Measurements from ENCODE around the gene LSR. TPM values are rescaled to one million over a fixed set of nuclear protein-coding genes. Genes with fewer than 3 reads are reported as not detected.

The LSR gene
- total RNA-seq, 4 donors from 2014 or later, result 36.5 to 85.3 (median 61.8) TPM

DNA sequence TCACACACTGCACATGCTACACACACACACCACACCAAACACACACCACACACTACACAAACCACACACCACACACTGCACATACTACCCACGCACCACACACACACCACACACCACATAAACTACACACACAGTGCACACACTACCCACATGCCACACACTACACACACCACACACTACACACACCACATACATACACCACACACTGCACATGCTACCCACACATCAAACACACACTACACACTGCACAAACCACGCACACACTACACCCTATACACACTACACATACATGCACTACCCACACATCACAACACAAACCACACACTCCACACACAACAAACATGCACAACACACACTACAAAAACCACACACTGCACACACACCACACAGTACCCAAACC, 49.1 kb downstream of the LSR start:
- H3K4me1 ChIP-seq, result no peaks in the 10 kb centered on the region
- H3K27me3 ChIP-seq, result no peaks in the 10 kb centered on the region
- TF ChIP-seq, protein P1, sequence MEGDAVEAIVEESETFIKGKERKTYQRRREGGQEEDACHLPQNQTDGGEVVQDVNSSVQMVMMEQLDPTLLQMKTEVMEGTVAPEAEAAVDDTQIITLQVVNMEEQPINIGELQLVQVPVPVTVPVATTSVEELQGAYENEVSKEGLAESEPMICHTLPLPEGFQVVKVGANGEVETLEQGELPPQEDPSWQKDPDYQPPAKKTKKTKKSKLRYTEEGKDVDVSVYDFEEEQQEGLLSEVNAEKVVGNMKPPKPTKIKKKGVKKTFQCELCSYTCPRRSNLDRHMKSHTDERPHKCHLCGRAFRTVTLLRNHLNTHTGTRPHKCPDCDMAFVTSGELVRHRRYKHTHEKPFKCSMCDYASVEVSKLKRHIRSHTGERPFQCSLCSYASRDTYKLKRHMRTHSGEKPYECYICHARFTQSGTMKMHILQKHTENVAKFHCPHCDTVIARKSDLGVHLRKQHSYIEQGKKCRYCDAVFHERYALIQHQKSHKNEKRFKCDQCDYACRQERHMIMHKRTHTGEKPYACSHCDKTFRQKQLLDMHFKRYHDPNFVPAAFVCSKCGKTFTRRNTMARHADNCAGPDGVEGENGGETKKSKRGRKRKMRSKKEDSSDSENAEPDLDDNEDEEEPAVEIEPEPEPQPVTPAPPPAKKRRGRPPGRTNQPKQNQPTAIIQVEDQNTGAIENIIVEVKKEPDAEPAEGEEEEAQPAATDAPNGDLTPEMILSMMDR (IDR thresholded peaks at IDR 0.05), result no peak

DNA sequence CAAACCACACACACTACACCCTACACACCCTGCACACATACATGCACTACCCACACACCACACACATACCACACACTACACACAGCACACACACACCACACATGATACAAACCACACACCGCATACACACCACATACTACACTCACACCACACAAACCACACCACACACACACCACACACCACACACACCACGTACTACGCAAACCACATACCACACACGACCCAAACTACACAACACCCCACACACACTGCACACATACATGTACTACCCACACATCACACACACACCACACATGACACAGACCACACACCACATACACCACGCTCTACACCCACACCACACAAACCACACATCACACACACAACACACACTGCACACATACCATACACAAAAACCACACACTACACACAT, 49.8 kb downstream of the LSR start:
- H3K4me3 ChIP-seq (replicated peaks in 1 of 3), result no peak overlapping the region
- TF ChIP-seq, protein P1 (IDR thresholded peaks at IDR 0.05), result no peak
- no peak for TF ChIP-seq POLR2A (IDR thresholded peaks at IDR 0.05)
- no peak for DNase-seq
- no peaks in the 10 kb centered on the region for H3K4me1 ChIP-seq
- H3K36me3 ChIP-seq, result no peaks in the 10 kb centered on the region
- 95% methylated on average over 5 of the region's 5 CpGs for WGBS, 2 donors
- H3K27me3 ChIP-seq, result no peaks in the 10 kb centered on the region
- intact Hi-C loops (cut with DNase I), result no loop called here
- no peaks in the 10 kb centered on the region for H3K9me3 ChIP-seq
- H3K27ac ChIP-seq, result no peak overlapping the region

More for the DNA sequence above, 49.1 kb downstream of the LSR start:
- Histone ChIP-seq H3K27ac (no peak overlapping the region), H3K36me3 (no peaks in the 10 kb centered on the region), H3K9me3 (no peaks in the 10 kb centered on the region), H3K4me3 (replicated peaks in 1 of 3) (no peak overlapping the region)
- no peak for DNase-seq
- WGBS, 2 donors, result 93 to 97% methylated on average over 2 of the region's 2 CpGs
- intact Hi-C loops (cut with DNase I), result no loop called here

DNA sequence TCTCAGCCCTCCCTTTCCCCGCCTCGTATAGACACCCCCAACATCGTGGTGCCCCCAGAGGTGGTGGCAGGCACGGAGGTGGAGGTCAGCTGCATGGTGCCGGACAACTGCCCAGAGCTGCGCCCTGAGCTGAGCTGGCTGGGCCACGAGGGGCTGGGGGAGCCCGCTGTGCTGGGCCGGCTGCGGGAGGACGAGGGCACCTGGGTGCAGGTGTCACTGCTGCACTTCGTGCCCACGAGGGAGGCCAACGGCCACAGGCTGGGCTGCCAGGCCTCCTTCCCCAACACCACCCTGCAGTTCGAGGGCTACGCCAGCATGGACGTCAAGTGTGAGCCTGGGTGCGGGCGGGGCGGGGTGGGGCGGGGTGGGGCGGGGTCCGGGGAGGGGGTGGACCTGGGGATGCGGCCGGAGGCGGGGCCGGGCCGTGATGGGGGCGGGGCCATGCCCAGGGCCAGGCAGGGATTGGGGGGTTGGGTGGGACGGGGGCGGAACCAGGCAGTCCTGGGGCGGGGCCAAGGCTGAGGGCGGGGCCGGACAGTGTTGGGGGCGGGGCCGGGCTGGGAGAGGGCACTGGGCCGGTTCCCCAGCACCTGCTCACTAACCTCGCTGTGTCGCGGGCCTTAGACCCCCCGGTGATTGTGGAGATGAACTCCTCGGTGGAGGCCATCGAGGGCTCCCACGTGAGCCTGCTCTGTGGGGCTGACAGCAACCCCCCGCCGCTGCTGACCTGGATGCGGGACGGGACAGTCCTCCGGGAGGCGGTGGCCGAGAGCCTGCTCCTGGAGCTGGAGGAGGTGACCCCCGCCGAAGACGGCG, 50.9 kb downstream of the LSR start:
- 75 to 84% methylated on average over 4 to 15 of the region's 55 CpGs for WGBS, 2 donors
- DNase-seq, result no peak
- no peaks in the 10 kb centered on the region for H3K27me3 ChIP-seq

DNA sequence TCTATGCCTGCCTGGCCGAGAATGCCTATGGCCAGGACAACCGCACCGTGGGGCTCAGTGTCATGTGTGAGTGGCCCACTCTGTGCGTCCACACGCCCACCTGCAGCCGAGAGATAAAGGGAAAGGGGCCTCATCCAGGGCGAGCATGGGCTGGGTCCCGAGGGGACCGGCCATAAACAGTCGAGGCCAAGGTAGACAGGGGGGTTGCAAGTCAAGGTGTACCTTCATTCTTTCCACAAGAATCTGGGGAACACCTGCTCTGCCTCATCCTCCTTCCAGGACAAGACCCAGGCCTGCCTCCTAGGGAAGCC, 51.5 kb downstream of the LSR start:
- DNase-seq, result no peak
- intact Hi-C loops (cut with DNase I), result no loop called here
- no peaks in the 10 kb centered on the region for H3K4me1 ChIP-seq
- no peaks in the 10 kb centered on the region for H3K9me3 ChIP-seq
- no peaks in the 10 kb centered on the region for H3K27me3 ChIP-seq
- no peaks in the 10 kb centered on the region for H3K36me3 ChIP-seq
- no peak overlapping the region for H3K27ac ChIP-seq
- TF ChIP-seq, protein P1 (IDR thresholded peaks at IDR 0.05), result no peak
- TF ChIP-seq POLR2A (IDR thresholded peaks at IDR 0.05), result no peak
- 90% methylated on average over 10 of the region's 10 CpGs; no CpG with 5 or more reads in 1 of the 2 donors for WGBS, 2 donors
- no peak overlapping the region for H3K4me3 ChIP-seq (replicated peaks in 1 of 3)

More for the DNA sequence above, 50.9 kb downstream of the LSR start:
- no peaks in the 10 kb centered on the region for H3K9me3 ChIP-seq
- intact Hi-C loops (cut with DNase I), result no loop called here
- no peak overlapping the region for H3K27ac ChIP-seq
- no peaks in the 10 kb centered on the region for H3K4me1 ChIP-seq
- TF ChIP-seq, protein P1 (IDR thresholded peaks at IDR 0.05), result no peak
- no peak for TF ChIP-seq POLR2A (IDR thresholded peaks at IDR 0.05)
- no peak overlapping the region for H3K4me3 ChIP-seq (replicated peaks in 1 of 3)
- no peaks in the 10 kb centered on the region for H3K36me3 ChIP-seq

DNA sequence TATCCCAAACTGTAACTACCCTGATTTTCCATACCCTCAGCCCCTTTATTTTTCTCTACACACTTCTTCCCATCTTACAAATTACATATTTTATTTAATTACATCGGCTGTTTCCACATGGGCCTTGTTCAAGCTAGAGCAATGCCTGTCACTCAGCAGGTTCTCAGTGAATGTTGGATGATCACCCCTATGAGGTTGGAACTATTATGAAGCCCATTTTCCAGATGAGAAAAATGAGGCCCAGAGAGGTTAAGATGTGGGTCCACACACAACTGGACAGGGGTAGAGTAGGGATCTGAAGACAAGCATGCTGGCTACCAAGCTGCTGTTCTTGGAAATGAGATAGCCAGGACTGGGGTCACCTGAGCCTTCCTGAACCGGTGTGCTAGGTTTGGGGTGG, 53.2 kb downstream of the LSR start:
- Histone ChIP-seq H3K4me1 (peaks cover 0 to 7% of the 10 kb centered on the region in 2 donors), H3K27ac (no peak overlapping the region), H3K9me3 (no peaks in the 10 kb centered on the region), H3K27me3 (no peaks in the 10 kb centered on the region), H3K36me3 (no peaks in the 10 kb centered on the region), H3K4me3 (replicated peaks in 1 of 3) (no peak overlapping the region)
- DNase-seq, result no peak
- intact Hi-C loops (cut with DNase I), result no loop called here
- no peak for TF ChIP-seq POLR2A (IDR thresholded peaks at IDR 0.05)
- 95 to 100% methylated on average over 2 of the region's 2 CpGs for WGBS, 2 donors
